Measurements from ENCODE around the gene CCDC50.

The CCDC50 gene

DNA sequence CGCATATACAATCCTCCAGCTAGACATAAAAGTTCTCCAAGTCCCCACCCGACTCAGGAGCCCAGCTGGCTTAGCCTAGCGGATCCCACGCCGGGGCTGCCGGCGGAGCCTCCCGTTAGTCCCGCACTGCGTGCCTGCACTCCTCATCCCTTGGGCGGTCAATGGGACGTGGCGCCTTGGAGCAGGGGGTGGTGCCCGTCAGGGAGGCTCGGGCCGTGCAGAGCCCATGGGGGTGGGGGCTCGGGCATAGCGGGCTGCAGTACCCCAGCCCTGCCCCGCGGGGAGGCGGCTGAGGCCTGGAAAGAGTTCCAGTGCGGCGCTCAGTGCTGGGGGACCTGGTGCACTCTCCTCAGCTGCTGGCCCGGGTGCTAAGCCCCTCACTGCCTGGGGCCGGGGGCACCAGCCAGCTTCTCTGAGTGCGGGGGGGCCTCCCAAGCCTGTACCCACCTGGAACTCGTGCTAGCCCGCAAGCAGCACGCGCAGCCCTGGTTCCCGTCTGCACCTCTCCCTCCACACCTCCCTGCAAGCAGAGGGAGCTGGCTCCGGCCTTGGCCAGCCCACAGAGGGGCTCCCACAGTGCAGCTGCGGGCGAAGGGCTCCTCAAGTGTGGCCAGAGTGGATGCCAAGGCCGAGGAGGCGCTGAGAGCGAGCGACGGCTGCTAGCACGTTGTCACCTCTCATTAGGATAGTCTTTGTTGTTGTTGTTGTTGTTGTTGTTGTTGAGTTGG lies 12.2 kb upstream of the CCDC50 start:
- no peak for DNase-seq (ENCODE audit: low read depth in 2 of 3, low spot score in 1 of 3)

DNA sequence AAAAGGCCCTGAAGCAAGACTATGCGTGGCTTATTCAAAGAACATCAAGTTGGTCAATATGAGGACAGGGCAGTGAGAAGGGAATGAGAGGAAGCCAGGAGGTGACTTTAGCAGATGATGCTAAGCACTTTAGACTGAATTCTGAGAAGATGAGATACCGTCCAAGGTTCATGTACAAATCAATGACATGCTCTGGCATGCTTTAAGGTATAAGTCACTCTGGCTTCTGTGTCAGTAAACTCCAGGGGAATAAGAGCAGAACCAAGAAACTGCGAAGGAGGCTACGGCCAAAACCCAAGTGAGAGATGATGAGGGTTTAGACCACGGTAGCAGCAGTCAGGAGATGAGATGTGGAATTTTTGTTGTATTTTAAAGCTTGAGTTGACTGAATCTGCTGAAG lies 8.9 kb upstream of the CCDC50 start:
- DNase-seq (ENCODE audit: low read depth in 2 of 3, low spot score in 1 of 3): no peak

DNA sequence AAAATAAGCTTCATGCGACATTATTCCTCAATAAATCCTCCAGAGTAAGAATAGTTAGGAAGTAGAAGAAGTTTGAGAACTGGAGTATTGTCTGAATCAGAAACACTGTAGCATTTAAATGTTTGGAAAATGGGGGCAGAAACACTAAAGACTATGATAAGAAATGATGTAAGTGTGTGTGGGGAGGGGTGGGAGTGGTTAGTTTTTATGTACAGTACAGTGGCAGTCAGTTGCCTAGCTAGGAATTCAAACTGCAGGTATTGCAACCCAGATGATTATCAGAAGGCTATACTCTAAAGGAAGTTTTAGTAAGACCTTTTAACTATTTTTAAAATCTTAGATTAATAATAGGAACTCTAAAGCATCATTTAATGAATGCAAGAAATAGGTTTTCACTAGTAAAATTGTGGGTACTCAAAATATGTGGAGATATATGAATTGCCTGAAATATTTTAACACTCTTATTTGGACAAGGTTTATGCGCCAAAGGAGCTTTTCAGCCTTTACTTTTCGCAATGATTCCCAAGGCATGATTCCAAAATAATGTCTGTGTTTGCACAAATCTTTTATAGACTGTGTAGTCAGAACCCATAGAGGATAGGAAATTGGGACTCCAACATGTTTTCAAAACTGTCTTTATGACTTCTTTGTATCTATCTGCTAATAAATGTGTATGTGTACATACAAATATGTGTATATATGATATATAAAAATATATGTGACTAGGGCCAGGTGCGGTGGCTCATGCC lies 8.0 kb upstream of the CCDC50 start:
- DNase-seq (ENCODE audit: low read depth in 2 of 3, low spot score in 1 of 3): no peak

DNA sequence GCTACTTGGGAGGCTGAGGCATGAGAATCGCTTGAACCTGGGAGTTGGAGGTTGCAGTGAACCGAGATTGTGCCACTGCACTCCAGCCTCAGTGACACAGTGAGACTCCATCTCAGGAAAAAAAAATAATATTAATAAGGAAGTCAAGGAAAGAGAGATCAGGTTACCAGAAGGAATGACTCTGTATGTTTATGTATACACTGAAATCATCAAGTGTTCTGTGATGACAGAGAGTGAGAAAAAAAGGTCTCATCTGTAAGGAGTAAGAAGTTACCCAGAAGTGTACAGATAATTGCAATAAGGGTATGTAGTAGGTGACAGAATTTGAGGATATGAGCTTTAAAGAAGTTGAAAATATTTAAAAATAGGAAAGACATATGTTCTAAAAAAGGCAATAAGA lies 4.3 kb upstream of the CCDC50 start:
- no peak for DNase-seq (ENCODE audit: low read depth in 2 of 3, low spot score in 1 of 3)

DNA sequence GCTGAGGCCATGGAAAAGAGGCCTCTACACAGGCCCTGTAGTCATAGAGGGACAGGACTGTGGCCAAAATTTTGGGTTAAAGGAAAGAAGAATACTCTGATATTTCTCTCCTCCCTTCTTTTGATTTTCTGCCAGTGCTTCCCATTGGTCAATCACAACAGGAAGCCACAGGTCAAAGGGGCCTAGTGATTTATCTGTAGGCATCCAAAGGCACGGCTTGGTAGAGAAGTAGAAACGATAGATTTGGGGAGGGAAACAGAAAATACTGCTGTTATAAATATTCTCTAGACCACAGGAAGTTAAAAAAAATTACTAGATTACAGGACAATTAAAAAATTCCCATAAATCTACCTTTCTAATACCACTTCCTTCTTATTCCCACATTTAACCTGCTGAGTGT lies 1.7 kb upstream of the CCDC50 start:
- no peak for DNase-seq (ENCODE audit: low read depth in 2 of 3, low spot score in 1 of 3)

DNA sequence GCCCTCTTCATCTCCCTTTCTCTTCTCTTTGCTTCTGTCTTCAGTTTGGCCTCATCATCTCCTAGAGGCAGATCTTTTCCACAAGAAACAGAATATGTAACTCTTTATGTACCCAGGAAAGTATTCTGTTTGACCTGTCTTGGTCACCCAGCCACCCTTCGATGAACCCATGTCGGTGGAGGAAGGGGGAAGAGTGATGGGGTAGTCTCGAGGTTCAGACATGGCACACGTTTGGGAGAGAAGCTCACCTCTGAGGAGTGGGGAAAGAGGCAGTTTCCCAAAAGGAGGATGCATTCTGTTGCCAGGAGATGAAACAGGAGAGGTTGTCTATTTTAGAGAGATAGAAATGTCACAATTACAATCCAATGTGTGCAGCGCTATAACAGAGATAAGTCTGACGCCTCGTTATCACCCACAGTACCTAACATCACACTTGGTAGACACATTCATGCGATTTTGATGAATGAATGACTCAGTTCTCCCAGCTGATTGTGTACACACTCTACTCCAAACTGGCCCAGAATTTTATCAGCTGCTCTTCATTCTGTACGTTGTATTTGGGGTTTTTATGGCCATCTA lies 722 bp upstream of the CCDC50 start:
- no peak for DNase-seq (ENCODE audit: low read depth in 2 of 3, low spot score in 1 of 3)

DNA sequence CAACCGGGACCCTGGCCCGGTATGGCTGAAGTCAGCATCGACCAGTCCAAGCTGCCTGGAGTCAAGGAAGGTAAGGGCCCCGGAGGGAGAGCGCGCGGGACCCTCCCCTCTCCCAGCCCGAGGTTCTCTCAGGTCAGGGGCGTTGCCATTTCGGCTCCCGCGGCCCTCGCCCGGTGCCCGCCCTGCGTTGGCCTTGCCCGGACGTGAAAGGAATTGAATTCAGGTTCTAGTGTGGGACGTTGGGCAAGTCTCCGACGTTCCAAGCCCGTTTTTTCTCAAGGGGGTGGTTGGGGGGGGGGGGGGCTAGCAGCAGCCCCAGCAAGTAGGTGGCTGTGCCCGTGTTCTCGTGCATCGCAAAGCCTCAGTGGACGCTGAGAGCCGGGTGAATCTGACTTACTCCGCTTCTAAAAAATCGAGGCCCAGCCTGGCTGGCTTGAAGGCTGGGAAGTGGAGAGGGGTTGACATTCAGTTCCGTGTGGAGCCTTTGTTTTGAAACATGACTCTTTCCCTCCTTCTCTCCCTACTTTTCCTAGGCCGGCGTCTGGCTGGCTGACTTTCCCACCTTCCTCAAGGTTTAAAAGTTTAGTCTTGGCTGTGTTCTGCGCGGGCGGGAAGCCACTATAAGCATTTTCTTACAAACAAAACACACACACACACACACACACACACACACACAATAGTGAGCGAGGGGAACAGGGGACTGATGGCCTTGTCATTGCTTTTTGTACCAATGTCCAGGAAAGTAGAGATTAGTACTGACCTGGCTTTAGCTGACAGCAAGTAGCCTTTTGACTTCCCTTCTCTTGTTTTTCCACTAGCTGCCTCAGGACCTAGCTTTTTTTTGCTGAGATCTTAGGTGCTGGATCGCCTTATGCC lies 698 bp downstream of the CCDC50 start, which contains the start of gene UTS2B:
TSS of gene UTS2B (minus strand) at position 873 of the 876 bp plus-strand sequence. CDS start 48,337 bp downstream, outside the sequence.
- DNase-seq (ENCODE audit: low read depth in 2 of 3, low spot score in 1 of 3): peak in 1 of 3 donors; percentile 1

DNA sequence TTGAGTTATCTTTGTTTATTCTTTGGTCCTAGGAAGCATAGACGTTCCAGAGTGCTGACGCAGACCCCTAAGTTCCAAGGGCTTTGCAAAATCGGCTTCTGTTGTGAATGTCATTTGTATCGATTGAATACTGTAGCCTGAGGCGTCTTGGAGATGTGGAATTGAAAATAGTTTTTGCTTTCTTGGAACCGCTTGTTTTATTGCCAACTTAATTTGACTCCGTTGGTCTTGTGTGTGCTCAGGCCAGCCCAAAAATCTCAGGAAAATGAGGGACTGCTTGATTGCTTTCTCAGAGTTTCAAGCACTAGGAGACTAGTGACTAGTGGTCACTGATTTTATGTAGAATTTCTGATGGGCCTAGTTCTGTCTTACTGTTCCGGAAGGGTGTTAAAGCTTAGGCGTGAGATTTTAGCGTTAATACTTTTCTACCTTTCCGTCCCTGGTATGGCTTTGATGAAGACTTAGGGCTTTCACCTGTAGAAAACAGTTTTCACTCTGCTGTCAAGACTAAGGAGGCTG lies 1.4 kb downstream of the CCDC50 start:
- DNase-seq (ENCODE audit: low read depth in 2 of 3, low spot score in 1 of 3): no peak

DNA sequence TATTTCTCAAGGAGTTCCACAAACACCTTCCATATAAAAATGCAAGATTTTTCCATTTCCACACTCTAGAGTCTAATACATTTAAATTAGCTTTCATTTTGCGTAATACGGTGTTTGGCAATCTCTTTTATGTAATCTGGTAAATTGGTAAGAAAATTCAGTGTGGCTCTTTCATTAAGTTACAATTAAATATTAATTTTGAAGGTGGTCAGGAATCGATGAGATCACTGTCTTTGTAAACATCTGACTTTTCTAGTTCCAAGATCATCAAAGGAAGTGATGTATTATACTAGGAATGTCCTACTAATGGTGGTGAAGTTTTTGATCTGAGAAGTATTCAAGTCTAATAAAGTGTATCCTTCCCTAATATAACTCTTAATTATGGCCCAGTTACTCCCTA lies 2.2 kb downstream of the CCDC50 start:
- no peak for DNase-seq (ENCODE audit: low read depth in 2 of 3, low spot score in 1 of 3)

DNA sequence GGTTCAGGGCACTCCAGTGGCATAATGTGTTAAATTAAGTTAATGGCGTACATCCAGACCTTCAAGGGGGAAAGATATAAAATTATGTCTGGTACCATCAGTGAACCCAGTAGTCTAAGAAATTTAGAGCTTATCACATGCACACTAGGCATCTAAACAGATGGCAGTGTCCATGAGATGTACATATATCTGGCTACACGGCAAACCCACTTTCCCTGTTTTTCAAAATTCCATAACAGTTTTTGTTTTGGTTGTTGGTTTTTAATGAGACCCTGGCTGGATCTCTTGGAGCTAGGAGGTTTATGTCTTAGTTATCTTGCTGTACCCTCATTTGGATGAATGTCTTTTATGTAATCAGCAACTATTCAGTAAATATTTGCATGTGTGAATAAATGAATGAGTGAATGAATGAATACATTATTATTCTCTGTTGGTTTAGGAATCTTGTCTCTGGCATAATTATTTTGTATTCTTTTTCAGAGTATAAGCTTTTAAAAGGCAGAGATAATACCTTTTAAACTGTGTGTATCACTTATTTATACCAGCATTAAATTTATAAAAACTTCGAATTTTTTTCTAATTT lies 4.2 kb downstream of the CCDC50 start:
- no peak for DNase-seq (ENCODE audit: low read depth in 2 of 3, low spot score in 1 of 3)

DNA sequence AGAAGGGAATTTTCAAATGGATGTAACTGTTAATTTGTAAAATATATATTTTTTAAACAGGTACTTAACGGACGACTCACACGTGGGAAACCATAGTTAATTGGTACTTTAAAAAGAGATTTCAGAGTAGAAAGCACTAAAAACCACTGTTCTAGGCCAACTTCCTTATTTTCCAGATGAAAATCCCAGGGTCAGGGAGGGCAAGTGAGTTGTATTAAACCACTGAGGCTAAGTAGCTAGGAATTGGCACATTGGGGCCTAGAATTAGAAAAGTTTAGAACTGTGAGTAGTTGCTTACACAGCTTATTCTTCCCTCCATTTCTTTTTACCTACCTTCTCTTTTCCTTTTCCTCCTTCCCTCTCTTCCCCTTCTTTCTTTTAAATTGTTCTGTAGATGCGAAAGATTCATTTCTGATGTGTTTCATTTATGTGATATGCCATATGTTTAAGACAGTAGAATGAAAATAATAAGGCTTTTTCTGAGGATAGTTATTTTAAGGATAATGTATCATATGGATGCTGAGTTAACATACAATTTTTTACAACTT lies 5.2 kb downstream of the CCDC50 start:
- DNase-seq (ENCODE audit: low read depth in 2 of 3, low spot score in 1 of 3): no peak

DNA sequence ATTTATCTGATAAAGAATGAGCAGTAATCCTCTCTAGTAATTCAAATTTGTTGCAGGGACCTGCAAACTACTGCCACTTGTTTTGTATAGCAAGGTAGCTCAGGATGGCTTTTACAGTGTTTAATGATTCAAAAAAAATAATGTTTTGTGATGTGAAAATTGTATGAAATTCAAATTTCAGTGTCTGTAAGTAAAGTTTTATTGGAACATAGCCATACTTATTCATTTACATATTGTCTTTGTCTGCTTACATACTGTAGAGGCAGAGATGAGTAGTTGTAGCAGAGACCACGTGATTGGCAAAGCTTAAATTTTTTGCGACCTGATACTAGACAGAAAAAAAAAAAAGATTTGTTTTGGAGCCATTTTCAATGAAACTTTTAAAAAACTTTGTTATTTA lies 7.6 kb downstream of the CCDC50 start:
- DNase-seq (ENCODE audit: low read depth in 2 of 3, low spot score in 1 of 3): no peak

DNA sequence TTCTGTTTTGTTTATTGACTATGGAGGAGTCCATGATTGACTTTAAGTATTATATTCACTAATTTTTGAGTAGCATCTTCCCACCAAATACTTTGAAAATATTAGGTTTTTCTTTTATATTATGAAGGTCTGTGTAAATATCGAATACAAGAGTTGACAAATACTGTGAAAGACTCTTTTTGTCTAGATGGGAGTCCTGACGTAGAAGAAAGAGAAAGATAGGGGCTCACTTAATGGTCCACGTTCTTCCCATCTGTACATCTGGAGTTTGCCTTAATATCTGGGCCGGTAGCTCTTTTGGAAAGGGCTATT lies 8.9 kb downstream of the CCDC50 start:
- no peak for DNase-seq (ENCODE audit: low read depth in 2 of 3, low spot score in 1 of 3)

DNA sequence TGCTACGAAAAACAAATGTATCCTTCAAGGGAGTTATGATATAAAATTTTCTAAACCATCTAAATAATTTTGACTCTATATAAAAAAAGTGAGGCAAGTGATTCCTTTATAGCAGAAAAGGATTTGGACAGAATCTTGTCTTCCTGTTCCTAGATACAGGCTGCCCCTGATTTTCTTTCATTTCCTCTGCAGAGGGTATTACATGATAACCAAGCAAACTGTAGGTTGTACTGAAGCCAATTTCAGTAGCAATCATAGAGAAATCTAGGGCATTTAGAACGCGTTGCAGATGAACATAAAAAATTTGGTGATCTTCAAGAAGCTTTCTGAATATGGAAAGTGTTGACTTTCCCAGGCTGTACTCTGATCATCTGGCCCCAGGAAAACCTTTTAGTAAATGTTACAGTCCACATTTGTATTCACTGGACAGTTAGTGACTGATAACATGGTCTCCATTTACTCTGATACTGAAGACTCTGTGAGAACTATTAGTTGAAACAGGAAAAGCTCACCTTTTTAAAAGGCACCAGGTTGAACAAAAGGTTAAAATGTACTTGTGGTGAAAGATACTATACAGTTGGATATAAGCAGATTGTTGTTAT lies 10.2 kb downstream of the CCDC50 start:
- DNase-seq (ENCODE audit: low read depth in 2 of 3, low spot score in 1 of 3): no peak

DNA sequence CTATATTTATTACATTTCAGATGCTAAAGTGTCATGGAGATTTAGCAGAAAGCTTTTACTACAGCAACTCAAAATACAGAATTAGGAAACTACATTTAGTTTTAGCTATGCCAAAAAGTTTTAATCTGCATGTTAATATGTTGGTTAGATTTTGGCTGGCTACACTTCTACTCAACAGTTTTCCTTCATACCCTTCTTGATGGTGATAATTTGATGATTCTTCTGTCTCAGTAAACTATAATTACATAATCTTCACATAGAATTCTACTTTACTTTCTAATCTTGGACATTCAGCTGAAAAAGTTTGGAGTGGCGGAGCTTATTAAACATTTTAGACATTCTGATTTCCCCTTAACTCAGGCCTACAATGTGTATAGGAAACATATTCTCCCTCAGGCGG lies 11.2 kb downstream of the CCDC50 start:
- DNase-seq (ENCODE audit: low read depth in 2 of 3, low spot score in 1 of 3): no peak

DNA sequence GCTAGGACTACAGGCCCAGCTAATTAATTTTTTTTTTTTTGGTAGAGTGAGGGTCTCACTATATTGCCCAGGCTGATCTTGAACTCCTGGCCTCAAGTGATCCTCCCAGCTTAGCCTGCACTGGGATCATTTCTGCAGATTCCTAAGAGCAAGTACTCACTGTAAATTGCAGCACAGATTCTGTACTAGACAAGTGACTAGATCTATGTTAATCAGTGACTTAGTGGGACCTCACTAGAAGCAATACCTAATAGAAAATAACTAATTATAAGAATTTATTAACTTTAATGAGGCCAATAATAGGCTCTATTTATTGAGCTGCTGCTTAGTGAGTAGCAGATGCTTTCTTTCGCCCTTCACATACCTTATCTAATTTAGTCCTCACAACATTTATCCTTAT lies 11.8 kb downstream of the CCDC50 start:
- DNase-seq (ENCODE audit: low read depth in 2 of 3, low spot score in 1 of 3): no peak

DNA sequence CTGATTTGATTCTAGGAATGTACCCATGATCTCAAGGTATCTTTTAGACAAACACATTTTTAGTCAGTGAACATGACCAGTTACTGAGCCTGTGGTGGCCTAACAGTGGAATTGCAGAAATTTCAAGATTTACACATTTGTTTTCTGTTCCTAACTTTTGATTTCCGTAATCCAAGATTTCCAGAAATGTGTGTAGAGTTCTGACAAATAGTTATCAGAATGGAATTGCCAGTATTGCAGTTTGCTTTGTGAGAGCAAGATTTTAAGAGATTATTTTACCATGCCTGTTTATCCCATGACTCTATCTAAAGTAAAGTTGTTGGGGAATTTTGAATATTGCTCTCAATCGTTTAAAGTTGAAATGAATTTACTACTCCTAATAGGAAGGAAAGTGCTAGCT lies 12.8 kb downstream of the CCDC50 start:
- no peak for DNase-seq (ENCODE audit: low read depth in 2 of 3, low spot score in 1 of 3)

DNA sequence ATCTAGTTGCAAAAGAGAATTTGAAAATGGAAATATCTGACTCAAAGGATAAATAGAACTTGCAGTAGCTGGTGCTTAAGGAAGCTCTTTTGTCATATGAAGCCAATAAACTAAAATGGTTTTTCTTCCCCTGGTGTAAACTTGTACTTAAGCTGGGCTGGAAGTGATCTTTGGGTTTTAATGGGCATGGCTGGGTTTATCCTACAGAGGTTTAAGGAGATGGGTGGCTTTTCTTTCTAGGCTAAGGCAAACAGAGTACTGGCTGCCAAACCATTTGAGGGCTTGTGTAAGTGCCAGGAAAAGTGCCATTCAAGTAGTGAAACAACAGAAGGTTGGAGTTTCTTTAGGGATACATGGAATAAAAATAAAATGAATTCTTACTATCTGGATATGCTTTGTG lies 13.2 kb downstream of the CCDC50 start:
- DNase-seq (ENCODE audit: low read depth in 2 of 3, low spot score in 1 of 3): no peak

DNA sequence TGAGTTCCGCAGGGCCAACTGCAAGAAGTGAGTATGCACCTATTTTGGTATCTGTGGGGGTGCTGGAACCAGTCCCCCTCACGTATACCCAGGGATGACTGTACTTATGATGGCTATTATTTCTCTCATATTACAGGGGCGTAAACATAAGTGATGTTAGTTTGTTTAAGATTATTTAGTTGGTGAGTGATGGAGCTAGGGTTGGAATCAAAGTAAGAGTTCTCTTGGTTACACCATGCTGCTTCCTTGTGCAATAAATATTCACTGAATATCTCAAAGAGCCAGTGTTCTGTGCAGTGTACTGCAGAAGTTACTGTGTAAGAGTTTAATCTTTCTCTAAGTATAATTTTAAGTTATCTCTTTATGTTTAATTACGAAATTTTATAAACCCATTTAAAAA lies 13.9 kb downstream of the CCDC50 start:
- no peak for DNase-seq (ENCODE audit: low read depth in 2 of 3, low spot score in 1 of 3)

DNA sequence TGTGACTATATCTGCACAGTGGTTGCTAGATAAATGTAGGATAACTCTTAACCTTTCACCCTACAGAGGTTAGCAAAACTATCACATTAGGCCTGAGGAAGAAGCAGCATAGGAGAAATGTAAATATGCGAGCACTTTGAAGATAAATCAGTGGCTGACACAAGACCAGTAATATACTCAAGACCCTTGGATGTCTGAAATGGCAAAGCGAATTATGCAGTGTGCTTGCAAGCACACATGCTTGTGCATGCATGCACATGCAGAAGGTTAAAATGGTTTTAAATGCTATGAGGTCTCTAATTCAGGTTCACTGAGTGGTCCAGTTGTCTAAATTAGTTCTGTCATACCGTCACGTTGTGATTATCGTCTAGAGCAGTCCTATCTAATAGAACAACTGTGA lies 14.7 kb downstream of the CCDC50 start:
- no peak for DNase-seq (ENCODE audit: low read depth in 2 of 3, low spot score in 1 of 3)

Measured in stimulated activated CD4-positive, alpha-beta T cell treated with anti-CD3 and anti-CD28 coated beads, Interleukin-12 subunit alpha, Interleukin-12 subunit beta, amount 100 ng/mL, for 48 hours (primary cell).